H9 (cell line): ENCODE measurements around the gene HLA-DPB1. TPM values are rescaled to one million over a fixed set of nuclear protein-coding genes. Genes with fewer than 3 reads are reported as not detected.

Source experiments
- DNase-seq: peaks from one replicate; pipeline ENCODE4 v3.0.0-alpha.2; 2017
- H2AFZ ChIP-seq: one replicate; pipeline ENCODE4 v1.6.1; 2013; ENCODE audit warnings: mild to moderate bottlenecking, low read length, control low read depth, moderate library complexity
- H2AK5ac ChIP-seq: 2 replicates; pipeline ENCODE4 v1.6.1; 2013; ENCODE audit warnings: low read length, control low read depth, mixed read lengths; ENCODE audit not compliant: insufficient read length
- H2BK120ac ChIP-seq: one replicate; pipeline ENCODE4 v1.6.1; 2013; ENCODE audit warnings: low read depth, mild to moderate bottlenecking, low read length, control low read depth, inconsistent platforms; ENCODE audit not compliant: poor library complexity, severe bottlenecking
- H2BK12ac ChIP-seq: 2 replicates; pipeline ENCODE4 v1.6.1; 2013; ENCODE audit warnings: low read length, control low read depth, mixed read lengths, low read depth; ENCODE audit not compliant: insufficient read length
- H2BK15ac ChIP-seq: 2 replicates; pipeline ENCODE4 v1.6.1; 2013; ENCODE audit warnings: low read depth, low read length, control low read depth
- H2BK20ac ChIP-seq: one replicate; pipeline ENCODE4 v1.6.1; 2013; ENCODE audit warnings: low read depth, mild to moderate bottlenecking, low read length, control low read depth, inconsistent platforms; ENCODE audit not compliant: poor library complexity, severe bottlenecking
- H2BK5ac ChIP-seq: 2 replicates; pipeline ENCODE4 v1.6.1; 2013; ENCODE audit warnings: low read length, control low read depth, mixed read lengths; ENCODE audit not compliant: insufficient read length
- H3K14ac ChIP-seq: 2 replicates; pipeline ENCODE4 v1.6.1; 2013; ENCODE audit warnings: low read length, control low read depth; ENCODE audit not compliant: insufficient read depth
- H3K18ac ChIP-seq: 2 replicates; pipeline ENCODE4 v1.6.1; 2013; ENCODE audit warnings: low read depth, mild to moderate bottlenecking, mixed read lengths, low read length, control low read depth; ENCODE audit not compliant: insufficient read length
- H3K23ac ChIP-seq: 2 replicates; pipeline ENCODE4 v1.6.1; 2013; ENCODE audit warnings: low read length, control low read depth, mixed read lengths, low read depth; ENCODE audit not compliant: insufficient read length
- H3K23me2 ChIP-seq: 2 replicates; pipeline ENCODE4 v1.6.1; 2013; ENCODE audit warnings: low read depth, mild to moderate bottlenecking, mixed read lengths, low read length, control low read depth; ENCODE audit not compliant: insufficient read length, poor library complexity, severe bottlenecking
- H3K27ac ChIP-seq: 2 replicates; pipeline ENCODE4 v1.5.1; 2013; ENCODE audit warnings: low read length, control low read depth, mixed read lengths, low read depth; ENCODE audit not compliant: insufficient read length
- H3K27me3 ChIP-seq: 2 replicates; pipeline ENCODE4 v1.6.1; 2013; ENCODE audit warnings: low read length, control low read depth, inconsistent platforms; ENCODE audit not compliant: insufficient read depth
- H3K4ac ChIP-seq: 2 replicates; pipeline ENCODE4 v1.6.1; 2013; ENCODE audit warnings: low read depth, mild to moderate bottlenecking, control low read depth, inconsistent platforms, low read length, moderate library complexity
- H3K4me1 ChIP-seq: 2 replicates; pipeline ENCODE4 v1.6.1; 2013; ENCODE audit warnings: low read length, control low read depth, inconsistent platforms; ENCODE audit not compliant: insufficient read depth
- H3K4me2 ChIP-seq: 2 replicates; pipeline ENCODE4 v1.6.1; 2013; ENCODE audit warnings: low read length, control low read depth, mixed read lengths; ENCODE audit not compliant: insufficient read length, insufficient read depth
- H3K56ac ChIP-seq: 2 replicates; pipeline ENCODE4 v1.6.1; 2013; ENCODE audit warnings: low read depth, mild to moderate bottlenecking, mixed read lengths, low read length, control low read depth; ENCODE audit not compliant: insufficient read length
- H3K79me1 ChIP-seq: 2 replicates; pipeline ENCODE4 v1.6.1; 2013; ENCODE audit warnings: low read depth, mild to moderate bottlenecking, moderate library complexity, low read length, control low read depth, inconsistent platforms; ENCODE audit not compliant: insufficient read depth, poor library complexity, severe bottlenecking
- H3K79me2 ChIP-seq: 2 replicates; pipeline ENCODE4 v1.6.1; 2013; ENCODE audit warnings: low read length, control low read depth, inconsistent platforms; ENCODE audit not compliant: insufficient read depth
- H3K9ac ChIP-seq: 2 replicates; pipeline ENCODE4 v1.6.1; 2013; ENCODE audit warnings: low read length, control low read depth, mixed read lengths; ENCODE audit not compliant: insufficient read length; ENCODE audit errors: extremely low read depth
- H3K9me3 ChIP-seq: one replicate; pipeline ENCODE4 v1.6.1; 2013; ENCODE audit warnings: low read depth, low read length, inconsistent platforms; ENCODE audit not compliant: control insufficient read depth
- H3T11ph ChIP-seq: one replicate; pipeline ENCODE4 v1.6.1; 2013; ENCODE audit warnings: mild to moderate bottlenecking, low read length, control low read depth, inconsistent platforms
- H4K20me1 ChIP-seq: one replicate; pipeline ENCODE4 v1.6.1; 2013; ENCODE audit not compliant: control insufficient read depth, insufficient read length, insufficient read depth
- H4K5ac ChIP-seq: 2 replicates; pipeline ENCODE4 v1.6.1; 2013; ENCODE audit warnings: low read depth, mild to moderate bottlenecking, mixed read lengths, low read length, control low read depth; ENCODE audit not compliant: insufficient read length
- H4K8ac ChIP-seq: replicated peaks from 2 replicates; pipeline ENCODE4 v1.6.1; 2013; ENCODE audit warnings: low read length, control low read depth, mixed read lengths, low read depth; ENCODE audit not compliant: insufficient read length
- H4K91ac ChIP-seq: 2 replicates; pipeline ENCODE4 v1.6.1; 2013; ENCODE audit warnings: low read depth, mild to moderate bottlenecking, moderate library complexity, mixed read lengths, low read length, control low read depth; ENCODE audit not compliant: insufficient read length
- H3K27ac Mint-ChIP-seq, 3 experiments: 2 replicates in 2 of 3; 3 replicates in 1 of 3; pipeline ENCODE4 v1.8.0; 2020 to 2021; ENCODE audit warnings: mixed read lengths in 3 of 3, mild to moderate bottlenecking in 1 of 3, moderate library complexity in 1 of 3
- H3K27me3 Mint-ChIP-seq: 2 replicates; pipeline ENCODE4 v1.8.0; 2021; ENCODE audit warnings: low read depth, mild to moderate bottlenecking, moderate library complexity, mixed read lengths
- H3K36me3 Mint-ChIP-seq, 3 experiments: 2 replicates in 2 of 3; 3 replicates in 1 of 3; pipeline ENCODE4 v1.8.0; 2020 to 2021; ENCODE audit warnings: low read depth in 3 of 3, mixed read lengths in 3 of 3; ENCODE audit not compliant: insufficient read depth in 1 of 3
- H3K4me1 Mint-ChIP-seq, 2 experiments: 2 replicates each; pipeline ENCODE4 v1.8.0; 2020; ENCODE audit warnings: mixed read lengths in 2 of 2
- H3K4me3 Mint-ChIP-seq, 2 experiments: 2 replicates in 1 of 2; 3 replicates in 1 of 2; pipeline ENCODE4 v1.8.0; 2020 to 2021; ENCODE audit warnings: mild to moderate bottlenecking in 2 of 2, mixed read lengths in 2 of 2, moderate library complexity in 1 of 2
- H3K9me3 Mint-ChIP-seq, 2 experiments: 2 replicates in 1 of 2; 3 replicates in 1 of 2; pipeline ENCODE4 v1.8.0; 2020; ENCODE audit warnings: mild to moderate bottlenecking in 2 of 2, mixed read lengths in 2 of 2, moderate library complexity in 1 of 2
- CTCF ChIP-seq: fragments of 200-600 bp; sonication (generic); conservative IDR thresholded peaks from 3 replicates; pipeline ENCODE4 v1.8.0; 2021; ENCODE audit warnings: antibody characterized with exemption, mild to moderate bottlenecking
- WGBS: extraction: QIAGEN DNeasy Blood & Tissue Kit; methylation state at CpG from one replicate; pipeline ENCODE4 v1.1.7; 2013; ENCODE audit warnings: missing lambda C conversion rate, low lambda C conversion rate, mixed read lengths; ENCODE audit not compliant: insufficient read length; ENCODE audit errors: extremely low coverage; 5-methylcytosine and 5-hydroxymethylcytosine counted together
- total RNA-seq: library from RNA; stranded (reverse); gene quantifications from 2 replicates; pipeline ENCODE4 v1.2.1, GENCODE V29; 2021

The HLA-DPB1 gene
- total RNA-seq, 1 experiment from 2014 or later = 23.6 TPM

- Histone ChIP-seq H3K56ac (no peak overlapping the region), H2BK120ac (no peak overlapping the region), H3K79me1 (no peaks in the 10 kb centered on the region), H3K23me2 (peaks cover 9% of the 10 kb centered on the region), H2BK20ac (no peak overlapping the region), H3K4me2 (no peak overlapping the region), H3K4me1 (no peaks in the 10 kb centered on the region), H3K14ac (no peak overlapping the region), H3K79me2 (no peaks in the 10 kb centered on the region), H4K20me1 (no peaks in the 10 kb centered on the region), H2AK5ac (no peak overlapping the region), H3T11ph (no peak overlapping the region), H3K27ac (no peak overlapping the region), H3K18ac (no peak overlapping the region), H2BK5ac (no peak overlapping the region), H3K9ac (no peak overlapping the region), H4K91ac (no peak overlapping the region), H3K9me3 (no peaks in the 10 kb centered on the region), H2AFZ (no peak overlapping the region), H3K23ac (no peak overlapping the region), H3K27me3 (no peaks in the 10 kb centered on the region), H2BK12ac (no peak overlapping the region), H4K8ac (no peak overlapping the region), H3K4ac (no peak overlapping the region), H4K5ac (no peak overlapping the region), H2BK15ac (no peak overlapping the region)
- Mint-ChIP-seq H3K4me1 (peaks cover 18 to 22% of the 10 kb centered on the region in 2 experiments), H3K36me3 (no peaks in the 10 kb centered on the region), H3K27ac (no peak overlapping the region), H3K27me3 (peaks cover 30% of the 10 kb centered on the region), H3K4me3 (no peak overlapping the region), H3K9me3 (no peaks in the 10 kb centered on the region; a peak in 1 of 5 replicates)
- no peak for DNase-seq
- TF ChIP-seq CTCF = no peak
- WGBS = no CpG with 5 or more reads among the region's 1 CpG
These were observed 36.4 kb downstream of the HLA-DPB1 start for GRCh38 chr6:33112148-33112547.
